Measurements from ENCODE around the gene KLHL11. TPM values are rescaled to one million over a fixed set of nuclear protein-coding genes. Genes with fewer than 3 reads are reported as not detected.

Gene KLHL11
- total and polyA plus RNA-seq, 2 experiments from 2014 or later, result 8.7 to 25.5 TPM

- TF ChIP-seq ETS1 (IDR thresholded peaks at IDR 0.05) (no peak), STAT1 (IDR thresholded peaks at IDR 0.05; ENCODE audit: unreplicated experiment) (no peak), REST (IDR thresholded peaks at IDR 0.05; ENCODE audit: unreplicated experiment) (no peak), EZH2phosphoT487 (IDR thresholded peaks at IDR 0.05; ENCODE audit: unreplicated experiment) (no peak), CTCF (conservative IDR thresholded peaks at IDR 0.05; ENCODE audit: low read depth in 2 of 2) (no peak)
Measured at GRCh38 chr17:41907185-41907556, 41.9 kb upstream of the KLHL11 start (continued).

- Histone ChIP-seq H3F3A (replicated peaks; ENCODE audit: low read depth) (peaks cover 31% of the 10 kb centered on the region; the same call in 1 of the 2 replicates), H3K4me1 (ENCODE audit: insufficient read depth) (no peaks in the 10 kb centered on the region), H3K79me2 (replicated peaks; ENCODE audit: insufficient read depth) (peaks cover 39% of the 10 kb centered on the region), H2AFZ (no peak overlapping the region), H3K36me3 (ENCODE audit: insufficient read depth) (peaks cover 68% of the 10 kb centered on the region), H3K9me2 (ENCODE audit: insufficient read depth) (no peaks in the 10 kb centered on the region), H3K27ac (ENCODE audit: low read depth) (no peak overlapping the region), H4K20me1 (replicated peaks; ENCODE audit: insufficient read depth) (peaks cover 49% of the 10 kb centered on the region), H3K27me3 (ENCODE audit: insufficient read depth) (no peaks in the 10 kb centered on the region), H3K4me2 (no peak overlapping the region), H3K4me3 (no peak overlapping the region)
- ATAC-seq, result no peak
- Mint-ChIP-seq H3K4me1 (no peaks in the 10 kb centered on the region), H3K27me3 (ENCODE audit: insufficient read depth, low read depth, poor library complexity) (peaks cover 6% of the 10 kb centered on the region), H3K9me3 (no peaks in the 10 kb centered on the region), H3K4me3 (no peak overlapping the region), H3K27ac (no peak overlapping the region; the same call in 1 of the 2 replicates), H3K36me3 (ENCODE audit: low read depth) (peaks cover 94% of the 10 kb centered on the region)
- DNase-seq (ENCODE audit: low spot score), result no peak
- TF ChIP-seq REST (IDR thresholded peaks at IDR 0.05; ENCODE audit: unreplicated experiment), result no peak
Measured at GRCh38 chr17:41906465-41907184, 41.4 kb upstream of the KLHL11 start.
